Measurements from ENCODE around the gene FGFR1OP2.

The FGFR1OP2 gene

GRCh38 chr12:27003421-27004381 lies 65.4 kb downstream of the FGFR1OP2 start:
- Mint-ChIP-seq H3K27ac (peak overlapping the region; percentile 7), H3K9me3 (no peaks in the 10 kb centered on the region)
- ATAC-seq = no peak

GRCh38 chr12:27005495-27005894 lies 67.2 kb downstream of the FGFR1OP2 start:
- no peaks in the 10 kb centered on the region for H3K27me3 Mint-ChIP-seq
- peaks cover 54% of the 10 kb centered on the region for H3K4me1 Mint-ChIP-seq
- ATAC-seq = no peak
- H3K4me3 Mint-ChIP-seq = no peak overlapping the region
- H3K27ac Mint-ChIP-seq = no peak overlapping the region
- no peaks in the 10 kb centered on the region for H3K9me3 Mint-ChIP-seq
- peaks cover 12% of the 10 kb centered on the region for H3K36me3 Mint-ChIP-seq

More at GRCh38 chr12:27003421-27004381, 65.4 kb downstream of the FGFR1OP2 start:
- no peaks in the 10 kb centered on the region for H3K27me3 Mint-ChIP-seq
- H3K4me3 Mint-ChIP-seq = no peak overlapping the region
- peaks cover 21% of the 10 kb centered on the region for H3K36me3 Mint-ChIP-seq
- peaks cover 44% of the 10 kb centered on the region for H3K4me1 Mint-ChIP-seq

GRCh38 chr12:27006797-27007467 lies 68.7 kb downstream of the FGFR1OP2 start:
- Mint-ChIP-seq H3K27ac (no peak overlapping the region), H3K4me1 (peaks cover 54% of the 10 kb centered on the region), H3K36me3 (peaks cover 10% of the 10 kb centered on the region), H3K27me3 (no peaks in the 10 kb centered on the region), H3K9me3 (no peaks in the 10 kb centered on the region), H3K4me3 (no peak overlapping the region)
- ATAC-seq = no peak

- no peaks in the 10 kb centered on the region for H3K9me3 Mint-ChIP-seq
- H3K4me3 Mint-ChIP-seq = no peak overlapping the region
- no peak for ATAC-seq
- H3K27me3 Mint-ChIP-seq = no peaks in the 10 kb centered on the region
- H3K27ac Mint-ChIP-seq = no peak overlapping the region
- peaks cover 51% of the 10 kb centered on the region for H3K4me1 Mint-ChIP-seq
- H3K36me3 Mint-ChIP-seq = peaks cover 8% of the 10 kb centered on the region
Measured at GRCh38 chr12:27008081-27008480, 69.8 kb downstream of the FGFR1OP2 start.

- Mint-ChIP-seq H3K36me3 (peaks cover 8% of the 10 kb centered on the region), H3K27me3 (no peaks in the 10 kb centered on the region), H3K4me1 (peaks cover 46% of the 10 kb centered on the region), H3K9me3 (no peaks in the 10 kb centered on the region), H3K4me3 (no peak overlapping the region), H3K27ac (no peak overlapping the region)
- no peak for ATAC-seq
Measured at GRCh38 chr12:27009881-27010301, 71.6 kb downstream of the FGFR1OP2 start.

- no peak for ATAC-seq
- no peak overlapping the region for H3K27ac Mint-ChIP-seq
- H3K9me3 Mint-ChIP-seq = no peaks in the 10 kb centered on the region
- peaks cover 47% of the 10 kb centered on the region for H3K4me1 Mint-ChIP-seq
- no peaks in the 10 kb centered on the region for H3K27me3 Mint-ChIP-seq
- no peak overlapping the region for H3K4me3 Mint-ChIP-seq
- H3K36me3 Mint-ChIP-seq = peaks cover 8% of the 10 kb centered on the region
Measured at GRCh38 chr12:27012239-27012981, 74.1 kb downstream of the FGFR1OP2 start.

- Mint-ChIP-seq H3K4me3 (peak overlapping the region; percentile 83), H3K9me3 (no peaks in the 10 kb centered on the region), H3K27ac (no peak overlapping the region), H3K36me3 (peaks cover 8% of the 10 kb centered on the region), H3K27me3 (no peaks in the 10 kb centered on the region), H3K4me1 (peaks cover 42% of the 10 kb centered on the region)
- no peak for ATAC-seq
Measured at GRCh38 chr12:27012982-27013255, 74.6 kb downstream of the FGFR1OP2 start.

- peak; percentile 47 for ATAC-seq
Measured at GRCh38 chr12:27013611-27014084, 75.4 kb downstream of the FGFR1OP2 start.

GRCh38 chr12:27014085-27014858 lies 76.0 kb downstream of the FGFR1OP2 start, which contains the start of gene TM7SF3:
Gene TM7SF3 (minus strand): TSS chr12:27014384. CDS start chr12:27014168, 216 bp downstream.
- Mint-ChIP-seq H3K4me1 (peaks cover 34% of the 10 kb centered on the region), H3K36me3 (peaks cover 8% of the 10 kb centered on the region), H3K27me3 (no peaks in the 10 kb centered on the region), H3K4me3 (peak within 1 kb of the TSS; percentile 83), H3K27ac (peak within 1 kb of the TSS; percentile 72), H3K9me3 (no peaks in the 10 kb centered on the region)
- peak; percentile 99 for ATAC-seq

More at GRCh38 chr12:27013611-27014084, 75.4 kb downstream of the FGFR1OP2 start:
- H3K27ac Mint-ChIP-seq = peak overlapping the region; percentile 72
- no peaks in the 10 kb centered on the region for H3K27me3 Mint-ChIP-seq
- no peaks in the 10 kb centered on the region for H3K9me3 Mint-ChIP-seq
- H3K36me3 Mint-ChIP-seq = peaks cover 8% of the 10 kb centered on the region
- H3K4me1 Mint-ChIP-seq = peaks cover 35% of the 10 kb centered on the region
- peak overlapping the region; percentile 83 for H3K4me3 Mint-ChIP-seq

- peaks cover 8% of the 10 kb centered on the region for H3K36me3 Mint-ChIP-seq
- peak overlapping the region; percentile 72 for H3K27ac Mint-ChIP-seq
- peak overlapping the region; percentile 83 for H3K4me3 Mint-ChIP-seq
- H3K27me3 Mint-ChIP-seq = no peaks in the 10 kb centered on the region
- H3K9me3 Mint-ChIP-seq = no peaks in the 10 kb centered on the region
- peaks cover 26% of the 10 kb centered on the region for H3K4me1 Mint-ChIP-seq
- ATAC-seq = no peak
Measured at GRCh38 chr12:27014859-27015729, 76.8 kb downstream of the FGFR1OP2 start.

- Mint-ChIP-seq H3K27me3 (no peaks in the 10 kb centered on the region), H3K4me3 (no peak overlapping the region), H3K9me3 (no peaks in the 10 kb centered on the region), H3K4me1 (peaks cover 20% of the 10 kb centered on the region), H3K27ac (peak overlapping the region; percentile 72), H3K36me3 (peaks cover 6% of the 10 kb centered on the region)
- ATAC-seq = no peak
Measured at GRCh38 chr12:27015730-27016076, 77.4 kb downstream of the FGFR1OP2 start.

Data from stimulated activated memory B cell treated with anti-CD40 and anti-IgM and Interleukin-4, amounts not matched to agents 10 μg/mL and 1 μg/mL and 100 μg/mL, for 72 hours (primary cell).